Measurements from ENCODE around the gene TM7SF3. TPM values are rescaled to one million over a fixed set of nuclear protein-coding genes. Genes with fewer than 3 reads are reported as not detected.
A peak's percentile ranks its signal among the peaks of the same experiment; 100 is the strongest.

Gene TM7SF3
- total RNA-seq, 1 donor from 2014 or later: 96.5 TPM

GRCh38 chr12:27014859-27015729 is 910 bp upstream of the TM7SF3 start:
- no peak for ATAC-seq

- ATAC-seq: peak; percentile 10
These were observed 536 bp downstream of the TM7SF3 start for GRCh38 chr12:27013611-27014084.

DNA sequence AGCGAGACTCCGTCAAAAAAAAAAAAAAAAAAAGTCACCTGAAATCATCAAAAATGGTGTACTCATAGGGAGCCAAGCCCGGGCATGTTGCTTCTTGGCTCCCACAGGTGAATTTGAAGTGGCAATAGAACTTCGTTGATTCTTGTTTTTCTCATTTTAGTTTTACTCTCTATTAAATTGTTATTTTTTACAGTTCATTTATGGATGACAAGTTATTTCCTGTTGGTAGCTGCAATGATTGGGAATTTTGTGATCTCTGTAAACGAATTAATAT is 1.3 kb downstream of the TM7SF3 start:
- ATAC-seq: no peak

GRCh38 chr12:27012239-27012981 is 1.8 kb downstream of the TM7SF3 start:
- peak; percentile 31 for ATAC-seq

- ATAC-seq: no peak
These were observed 4.3 kb downstream of the TM7SF3 start for GRCh38 chr12:27009881-27010301.

DNA sequence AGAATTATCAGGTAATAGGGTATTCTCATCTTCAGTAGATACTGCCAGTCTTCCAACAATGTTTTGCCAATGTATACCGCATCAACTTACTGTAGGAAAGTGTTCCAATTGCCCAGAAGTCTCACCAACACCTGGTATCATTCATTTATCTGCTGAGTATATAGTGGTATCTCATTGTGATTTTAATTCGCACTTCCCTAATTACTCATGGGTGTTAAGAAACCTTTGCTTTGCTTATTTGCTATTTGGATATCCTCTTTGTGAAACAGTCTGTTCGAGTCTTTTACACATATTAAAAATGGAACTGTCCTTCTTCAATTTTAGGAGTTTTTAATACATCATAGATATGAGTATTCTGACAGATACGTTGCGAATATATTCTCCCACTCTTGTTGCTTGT is 6.1 kb downstream of the TM7SF3 start:
- ATAC-seq: no peak

- no peak for ATAC-seq
These were observed 7.3 kb downstream of the TM7SF3 start for GRCh38 chr12:27006797-27007467.

DNA sequence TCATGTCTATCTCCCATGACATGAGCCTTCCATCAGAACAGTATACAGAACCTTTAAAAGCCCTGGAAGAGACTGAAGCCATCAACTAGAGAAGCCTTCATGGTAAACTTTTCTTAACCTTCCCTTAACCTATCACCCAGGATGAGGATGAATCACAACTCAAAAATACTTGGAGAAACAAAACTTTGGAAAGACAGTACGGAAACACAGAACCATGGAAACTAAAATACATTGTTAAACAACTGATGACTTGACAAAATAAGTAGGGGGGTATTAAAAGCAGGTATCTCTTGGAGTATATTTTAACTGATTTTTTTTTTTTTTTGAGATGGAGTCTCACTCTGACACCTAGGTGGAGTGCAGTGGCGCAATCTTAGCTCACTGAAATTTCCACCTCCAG is 8.7 kb downstream of the TM7SF3 start:
- no peak for ATAC-seq

GRCh38 chr12:27003421-27004381 is 10.5 kb downstream of the TM7SF3 start:
- ATAC-seq: peak; percentile 46

GRCh38 chr12:27002141-27002540 is 12.0 kb downstream of the TM7SF3 start:
- ATAC-seq: no peak

- ATAC-seq: no peak
These were observed 12.5 kb downstream of the TM7SF3 start for GRCh38 chr12:27001663-27002062.

- no peak for ATAC-seq
These were observed 13.2 kb downstream of the TM7SF3 start for GRCh38 chr12:27000961-27001360.

GRCh38 chr12:26997003-26997402 is 17.2 kb downstream of the TM7SF3 start:
- no peak for ATAC-seq

DNA sequence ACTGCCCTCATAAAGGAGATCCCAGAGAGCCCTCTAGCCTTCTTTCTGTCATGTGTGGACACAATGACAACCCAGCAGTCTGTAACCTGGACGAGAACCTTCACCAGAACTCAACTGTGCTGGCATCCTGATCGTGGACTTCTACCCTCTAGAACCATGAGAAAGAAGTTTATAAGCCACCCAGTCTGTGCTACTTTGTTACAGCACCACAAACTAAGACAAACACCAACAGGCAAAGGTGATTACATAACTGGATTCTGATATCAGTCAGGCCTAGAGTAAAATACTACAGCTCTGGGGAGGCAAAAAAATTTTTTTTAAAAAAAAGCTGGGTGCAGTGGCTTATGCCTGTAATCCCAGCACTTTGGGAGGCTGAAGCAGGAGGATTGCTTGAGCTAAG is 18.5 kb downstream of the TM7SF3 start:
- ATAC-seq: no peak

GRCh38 chr12:26994109-26994508 is 20.1 kb downstream of the TM7SF3 start:
- ATAC-seq: no peak

DNA sequence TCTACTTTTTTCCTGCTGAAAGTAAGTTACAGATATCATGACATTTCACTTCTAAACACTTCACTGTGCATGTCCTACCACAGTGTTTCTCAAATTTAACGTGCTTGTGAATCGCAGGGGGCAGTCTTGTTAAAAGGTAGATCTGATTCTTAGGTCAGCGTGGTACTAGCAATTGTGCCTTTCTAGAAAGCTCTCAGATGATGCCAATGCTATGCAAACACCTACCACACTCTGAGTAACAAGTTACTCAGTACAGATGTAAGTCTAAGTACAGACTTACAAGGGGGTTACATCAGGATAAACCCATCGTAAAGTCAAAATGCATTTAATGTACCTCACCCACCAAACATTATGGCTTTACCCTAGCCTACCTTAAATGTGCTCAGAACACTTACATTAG is 22.4 kb downstream of the TM7SF3 start:
- no peak for ATAC-seq

- no peak for ATAC-seq
These were observed 24.3 kb downstream of the TM7SF3 start for GRCh38 chr12:26989873-26990272.

DNA sequence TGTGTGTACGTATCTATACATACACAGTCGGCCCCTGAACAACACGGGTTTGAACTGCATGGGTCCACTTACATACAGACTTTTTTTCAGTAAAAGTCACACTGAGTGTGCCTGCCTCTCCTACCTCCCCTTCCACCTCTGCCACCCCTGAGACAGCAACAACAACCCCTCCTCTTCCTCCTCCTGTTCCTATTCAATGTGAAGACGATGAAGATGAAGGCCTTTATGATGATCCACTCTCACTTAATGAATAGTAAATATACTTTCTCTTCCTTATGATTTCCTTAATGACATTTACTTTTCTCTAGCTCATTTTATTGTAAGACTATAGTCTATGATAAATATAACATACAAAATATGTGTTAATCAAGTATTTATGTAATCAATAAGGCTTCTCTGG is 25.5 kb downstream of the TM7SF3 start:
- no peak for ATAC-seq

GRCh38 chr12:26987634-26988424 is 26.4 kb downstream of the TM7SF3 start:
- no peak for ATAC-seq

- ATAC-seq: no peak
These were observed 31.3 kb downstream of the TM7SF3 start for GRCh38 chr12:26982866-26983265.

GRCh38 chr12:26979733-26980132 is 34.5 kb downstream of the TM7SF3 start:
- ATAC-seq: no peak
